NCI-H345 (cell line): ENCODE measurements around the gene MED13L.
"Not testable (repeated sequence)": the region's sequence is repeated elsewhere in the genome, so short reads cannot be mapped to it uniquely, and the experiment has no call there.

ENCODE experiments used
- DNase-seq: peaks from one replicate; lab custom pipeline; 2025; lab: John Stamatoyannopoulos, UW

MED13L gene

DNA sequence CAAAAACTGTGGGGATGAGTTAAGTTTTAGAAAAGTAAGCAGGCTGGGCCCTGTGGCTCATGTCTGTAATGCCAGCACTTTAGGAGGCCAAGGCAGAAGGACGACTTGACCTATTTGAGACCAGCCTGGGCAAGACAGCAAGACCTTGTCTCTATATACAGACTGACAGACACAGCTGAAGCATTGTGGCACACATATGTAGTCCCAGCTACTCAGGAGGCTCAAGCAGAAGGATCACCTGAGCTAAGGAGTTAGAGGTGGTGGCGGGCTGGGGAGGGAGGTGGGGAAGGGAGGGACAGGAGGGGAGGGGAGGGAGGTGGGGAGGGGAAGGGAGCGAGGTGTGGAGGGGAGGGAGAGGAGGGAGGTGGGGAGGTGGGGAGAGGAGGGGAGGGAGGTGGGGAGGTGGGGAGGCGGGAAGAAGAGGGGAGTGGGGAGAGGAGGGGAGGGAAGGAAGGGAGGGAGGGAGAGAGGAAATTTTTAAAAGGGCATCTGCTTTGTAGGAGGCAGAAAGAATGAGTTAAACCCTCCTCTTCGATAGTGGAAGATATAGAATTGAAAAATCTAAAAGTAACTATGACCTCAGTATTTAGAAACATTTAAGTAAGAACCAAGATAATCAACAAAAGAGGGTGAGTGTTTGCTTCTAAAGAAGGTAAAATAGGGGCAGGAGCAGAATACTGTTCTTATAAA, 30.9 kb downstream of the MED13L start:
- no peak for DNase-seq

DNA sequence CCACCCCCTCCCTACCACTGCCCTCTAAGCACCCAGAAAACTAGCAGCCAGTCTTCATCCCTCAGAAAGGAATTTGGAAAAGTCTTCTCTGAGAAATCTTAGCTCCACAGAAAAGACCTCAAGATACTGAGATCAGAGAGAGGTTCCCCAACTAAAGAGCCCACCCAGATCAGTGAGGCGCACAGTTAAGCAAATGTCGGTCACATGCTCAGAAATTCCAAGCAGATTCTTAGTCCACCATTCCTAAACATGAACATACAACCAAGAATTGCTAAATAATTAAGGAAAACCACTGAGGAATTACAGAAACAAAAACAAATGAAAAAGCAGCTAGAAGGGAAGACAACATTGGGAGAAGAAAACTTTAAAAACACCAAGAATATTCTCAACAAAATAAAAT, 32.3 kb downstream of the MED13L start:
- no peak for DNase-seq

DNA sequence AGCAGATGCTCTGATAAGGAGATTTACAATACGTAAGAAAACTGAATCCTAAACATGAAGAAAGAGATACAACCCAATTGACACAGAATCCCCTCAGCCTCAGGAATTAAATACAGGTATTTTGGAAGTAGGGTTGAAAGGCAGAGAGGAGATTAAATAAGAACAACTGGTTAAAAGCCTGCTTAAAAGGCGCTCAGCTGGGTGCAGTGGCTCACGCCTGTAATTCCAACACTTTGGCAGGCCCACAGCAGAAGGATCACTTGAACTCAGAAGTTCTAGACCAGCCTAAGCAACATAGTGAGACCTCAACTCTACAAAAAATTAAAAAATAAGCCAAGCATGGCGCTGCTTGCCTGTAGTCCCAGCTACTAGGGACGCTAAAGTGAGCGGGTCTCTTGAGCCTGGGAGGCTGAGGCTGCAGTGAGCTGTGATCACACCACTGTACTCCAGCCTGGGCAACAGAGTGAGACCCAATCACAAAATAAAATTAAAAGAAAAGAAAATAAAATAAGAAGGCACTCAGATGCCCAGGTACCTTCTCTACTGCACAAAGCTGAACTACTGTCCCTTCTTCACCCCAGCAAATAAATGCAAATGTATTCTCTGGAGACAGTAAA, 32.9 kb downstream of the MED13L start:
- no peak for DNase-seq

DNA sequence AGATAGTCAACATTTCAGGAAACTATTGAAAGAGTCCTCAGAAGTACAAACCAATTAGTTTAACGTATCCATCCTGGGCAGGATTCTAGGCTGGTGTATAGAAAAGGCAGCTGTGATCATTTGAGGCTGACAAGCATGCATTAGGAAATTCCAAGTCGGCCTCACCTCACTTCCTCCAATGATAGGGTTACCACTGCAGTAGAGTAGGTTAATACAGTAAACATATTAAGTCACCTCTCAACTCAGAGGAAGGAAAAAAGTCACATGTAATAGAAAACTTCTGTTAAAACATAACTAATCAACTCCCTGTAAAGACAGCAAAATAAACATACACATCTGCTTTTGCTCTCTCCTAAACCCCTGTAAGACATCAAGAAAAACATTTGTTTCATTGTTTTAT, 33.5 kb downstream of the MED13L start:
- no peak for DNase-seq

DNA sequence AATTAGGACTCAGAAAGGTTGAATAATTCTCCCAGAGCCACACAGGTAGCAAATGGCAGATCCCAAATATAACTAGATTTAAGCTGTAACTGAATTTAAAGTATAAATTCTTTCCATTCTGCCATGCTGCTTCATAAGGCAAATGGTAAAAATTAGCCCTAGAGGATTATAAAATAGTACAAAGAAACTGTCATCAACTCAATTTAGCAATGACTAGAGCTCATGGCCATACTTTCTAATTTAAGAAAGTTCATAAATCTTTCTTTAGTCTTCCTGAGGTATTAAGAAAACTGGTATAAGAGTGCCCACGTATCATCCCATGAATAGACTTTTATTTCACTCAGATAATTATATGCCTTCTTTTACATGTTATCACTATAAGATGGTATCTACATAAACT, 34.8 kb downstream of the MED13L start:
- DNase-seq = no peak

DNA sequence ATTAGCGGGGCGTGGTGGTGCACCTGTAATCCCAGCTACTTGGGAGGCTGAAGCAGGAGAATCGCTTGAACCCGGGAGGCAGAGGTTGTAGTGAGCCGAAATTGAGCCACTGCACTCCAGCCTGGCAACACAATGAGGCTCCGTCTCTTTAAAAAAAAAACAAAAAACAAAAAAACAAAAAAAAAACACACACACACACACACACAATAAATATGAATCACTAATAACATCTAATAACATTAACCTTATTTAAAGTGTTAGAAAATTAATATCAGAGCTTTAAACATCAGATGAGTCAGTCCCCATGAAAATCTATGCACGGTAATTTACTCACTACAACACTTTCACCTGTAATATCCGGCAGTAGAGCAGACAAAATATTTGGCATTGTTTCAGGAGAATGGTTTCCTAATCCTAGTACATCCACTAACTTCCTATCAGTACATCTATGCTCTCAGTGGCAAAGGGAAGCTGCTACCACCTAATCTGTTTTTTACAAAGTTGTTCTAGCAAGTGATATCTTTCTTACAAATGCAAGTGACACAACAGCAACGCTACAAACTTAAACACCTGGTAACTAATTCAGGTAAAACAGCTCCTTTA, 36.2 kb downstream of the MED13L start:
- DNase-seq = no peak

DNA sequence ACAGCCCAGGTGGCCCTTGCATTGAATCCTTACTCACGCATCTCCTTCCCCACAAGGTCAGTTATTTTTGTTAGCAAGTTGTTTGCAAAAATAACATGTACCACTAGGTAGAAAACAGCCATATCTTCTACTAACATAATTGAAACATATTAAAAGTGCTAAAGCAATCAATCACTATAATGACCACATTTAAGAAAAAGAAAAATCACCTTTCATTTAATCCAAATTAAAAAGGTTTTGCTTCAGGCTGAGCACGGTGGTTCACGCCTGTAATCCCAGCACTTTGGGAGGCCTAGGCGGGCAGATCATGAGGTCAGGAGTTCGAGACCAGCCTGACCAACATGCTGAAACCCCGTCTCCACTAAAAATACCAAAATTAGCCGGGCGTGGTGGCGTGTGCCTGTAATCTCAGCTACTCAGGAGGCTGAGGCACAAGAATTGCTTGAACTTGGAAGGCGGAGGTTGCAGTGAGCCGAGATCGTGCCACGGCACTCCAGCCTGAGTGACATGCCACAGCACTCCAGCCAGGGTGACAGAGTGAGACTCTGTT, 38.8 kb downstream of the MED13L start:
- not testable (repeated sequence) for DNase-seq

DNA sequence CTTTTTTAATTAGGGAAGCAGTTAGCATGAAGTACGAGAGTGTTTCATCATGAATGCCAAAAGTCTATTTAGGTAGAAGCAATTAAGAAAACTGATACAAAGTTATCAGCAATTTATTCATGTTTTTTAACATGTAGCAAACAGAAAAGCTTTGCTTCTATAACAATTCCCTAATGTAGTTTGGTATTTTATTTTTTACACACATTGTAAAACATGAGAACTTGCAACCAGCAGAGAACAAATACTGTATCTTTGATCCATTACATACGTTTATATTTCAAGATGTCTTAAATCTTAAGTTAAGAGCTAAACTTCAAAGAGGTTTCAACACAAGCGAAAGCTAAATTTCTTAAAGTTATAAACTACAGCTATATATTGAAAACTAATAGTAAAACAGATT, 39.3 kb downstream of the MED13L start:
- DNase-seq = no peak

DNA sequence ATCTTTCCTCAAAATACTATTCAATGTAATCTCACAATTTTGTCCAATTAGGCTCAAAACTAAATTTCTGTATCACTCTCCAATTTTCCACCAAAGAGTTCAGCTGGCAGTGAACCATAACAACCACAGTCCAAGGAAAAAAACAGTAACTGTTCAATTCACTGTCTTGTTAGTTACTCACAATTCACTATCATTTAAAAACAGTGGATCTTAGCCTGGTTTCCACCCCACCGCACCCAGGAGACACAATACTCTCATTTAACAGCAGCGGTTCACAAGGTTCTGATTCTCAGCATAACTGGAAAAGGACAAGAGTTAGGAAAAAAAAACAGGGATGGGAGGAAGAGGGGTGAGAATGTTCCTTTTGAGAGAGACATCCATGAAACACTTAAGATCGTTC, 40.5 kb downstream of the MED13L start:
- DNase-seq = no peak

DNA sequence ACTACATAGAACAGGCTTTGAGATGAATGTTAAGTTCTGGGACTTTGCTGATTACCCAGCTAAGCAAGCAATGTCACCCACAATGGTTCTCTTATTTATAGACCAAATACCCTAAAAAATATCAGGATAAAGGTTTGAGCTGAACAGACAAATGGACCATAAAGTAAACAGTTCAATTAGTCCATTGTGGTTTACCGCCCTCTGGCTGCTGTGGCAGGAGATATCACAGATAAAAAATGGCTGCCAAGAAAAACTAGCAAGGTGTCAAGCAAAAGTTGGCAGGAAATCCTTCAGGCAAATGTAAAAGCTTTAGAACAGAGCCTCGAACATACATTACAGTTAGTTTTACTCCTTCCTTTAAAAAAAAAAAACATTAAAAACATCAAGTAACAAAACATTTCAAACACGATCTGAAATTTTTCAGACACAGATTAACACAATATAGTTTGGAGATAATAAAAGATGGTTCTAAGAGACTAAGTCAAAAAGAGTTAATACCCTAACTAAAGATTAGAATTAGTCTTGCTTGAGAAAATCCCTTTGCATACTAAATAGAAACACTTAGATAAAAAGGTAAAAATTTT, 41.3 kb downstream of the MED13L start:
- DNase-seq = peak; percentile 47

DNA sequence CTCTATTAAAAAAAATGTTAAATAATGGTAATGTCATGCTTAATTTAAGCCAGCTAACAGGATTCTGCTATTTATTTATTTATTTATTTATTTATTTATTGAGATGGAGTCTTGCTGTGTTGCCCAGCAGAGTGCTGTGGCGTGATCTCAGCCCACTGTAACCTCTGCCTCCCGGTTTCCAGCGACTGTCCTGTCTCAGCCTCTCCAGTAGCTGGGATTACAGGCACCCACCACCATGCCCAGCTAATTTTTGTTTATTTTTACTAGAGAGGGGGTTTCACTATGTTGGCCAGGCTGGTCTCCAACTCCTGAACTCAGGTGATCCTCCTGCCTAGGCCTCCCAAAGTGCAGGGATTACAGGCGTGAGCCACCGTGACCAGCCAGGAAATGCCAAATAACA, 43.3 kb downstream of the MED13L start:
- not testable (repeated sequence) for DNase-seq

DNA sequence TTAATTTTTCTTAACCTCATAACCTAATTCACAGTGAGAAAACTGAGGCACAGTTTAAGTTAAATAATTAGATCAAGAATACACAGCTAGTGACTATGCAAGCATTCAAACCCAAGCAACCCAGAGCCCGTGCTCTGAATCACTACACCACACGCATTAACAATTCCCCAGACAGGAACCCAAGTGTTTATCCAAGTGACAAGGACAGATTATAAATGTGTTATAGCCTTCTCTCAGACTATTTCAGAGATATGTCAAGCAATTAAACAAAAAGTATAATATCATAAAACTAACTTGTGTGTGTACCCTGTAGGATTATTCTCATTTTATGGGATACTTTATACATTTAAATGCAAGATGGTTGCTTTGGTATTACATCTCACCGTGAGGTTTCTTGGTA, 43.8 kb downstream of the MED13L start:
- no peak for DNase-seq

DNA sequence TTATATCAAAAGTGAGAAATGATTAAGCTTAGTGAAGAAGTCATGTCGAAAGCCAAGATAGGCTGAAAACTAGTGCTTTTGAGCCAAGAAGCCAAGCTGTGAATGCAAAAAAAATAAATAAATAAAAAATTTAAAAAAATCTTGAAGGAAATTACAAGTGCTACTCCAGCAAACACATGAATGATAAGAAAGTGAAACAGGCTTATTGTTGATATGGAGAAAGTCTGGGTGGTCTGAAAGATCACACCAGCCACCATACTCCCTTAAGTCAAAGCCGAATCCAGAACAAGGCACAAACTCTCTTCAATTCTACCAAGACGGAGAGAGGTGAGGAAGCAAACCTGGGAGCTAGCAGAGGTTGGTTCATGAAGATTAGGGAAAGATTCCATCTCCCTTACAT, 49.7 kb downstream of the MED13L start:
- no peak for DNase-seq

DNA sequence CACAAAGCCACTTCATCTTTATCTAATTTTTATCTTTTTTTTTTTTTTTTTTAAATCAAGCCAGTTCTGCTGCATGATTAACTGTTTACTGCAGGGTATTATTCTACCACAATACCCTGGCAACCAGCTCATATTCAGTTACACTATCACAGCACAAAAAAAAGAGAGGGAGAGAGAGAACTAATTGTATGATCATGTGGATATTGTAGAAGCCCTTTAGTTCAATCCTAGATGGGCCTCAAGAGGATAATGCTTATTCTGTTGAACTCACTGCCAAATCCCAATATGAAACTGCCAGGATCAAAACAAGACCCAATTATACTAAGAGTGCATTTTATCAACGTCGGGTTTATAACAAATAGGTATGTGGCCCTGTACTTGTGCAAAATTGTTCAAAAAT, 51.5 kb downstream of the MED13L start:
- peak; percentile 11 for DNase-seq

DNA sequence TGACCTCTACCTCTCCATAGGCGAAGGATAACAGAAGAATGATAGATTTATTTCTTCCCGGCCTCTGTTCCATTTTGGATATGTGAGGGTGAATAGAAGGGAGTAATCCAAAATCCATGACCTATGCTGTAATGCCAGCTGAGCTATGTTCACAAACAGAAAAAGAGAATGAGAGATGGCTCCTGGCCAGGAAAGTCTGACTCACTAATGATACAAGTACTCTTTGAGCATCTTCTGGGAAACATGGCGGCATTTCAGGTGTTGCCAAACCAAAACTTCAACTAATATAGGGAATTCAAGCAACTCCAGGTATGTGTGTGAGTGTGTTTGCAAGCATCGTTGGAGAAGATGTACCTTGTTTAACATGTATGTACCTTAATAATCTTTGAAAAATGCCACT, 55.1 kb downstream of the MED13L start:
- DNase-seq = peak; percentile 36

DNA sequence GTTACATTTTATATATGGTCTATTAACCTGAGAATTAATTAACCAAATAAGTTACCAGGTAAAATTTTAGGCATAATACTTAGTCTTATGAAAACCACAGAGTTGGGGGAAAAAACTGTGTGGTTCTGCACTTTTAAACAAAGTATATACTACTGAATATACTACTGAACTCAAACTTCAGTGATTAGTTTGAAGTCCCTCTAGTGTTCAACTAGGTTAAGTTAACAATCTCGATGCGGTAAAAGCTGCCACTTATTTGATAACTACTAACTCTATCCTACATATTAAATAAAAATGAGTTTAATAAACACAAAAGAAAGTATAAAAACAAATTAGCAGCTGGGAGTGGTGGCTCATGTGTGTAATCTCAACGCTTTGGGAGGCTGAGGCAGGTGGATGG, 56.7 kb downstream of the MED13L start:
- DNase-seq = no peak

DNA sequence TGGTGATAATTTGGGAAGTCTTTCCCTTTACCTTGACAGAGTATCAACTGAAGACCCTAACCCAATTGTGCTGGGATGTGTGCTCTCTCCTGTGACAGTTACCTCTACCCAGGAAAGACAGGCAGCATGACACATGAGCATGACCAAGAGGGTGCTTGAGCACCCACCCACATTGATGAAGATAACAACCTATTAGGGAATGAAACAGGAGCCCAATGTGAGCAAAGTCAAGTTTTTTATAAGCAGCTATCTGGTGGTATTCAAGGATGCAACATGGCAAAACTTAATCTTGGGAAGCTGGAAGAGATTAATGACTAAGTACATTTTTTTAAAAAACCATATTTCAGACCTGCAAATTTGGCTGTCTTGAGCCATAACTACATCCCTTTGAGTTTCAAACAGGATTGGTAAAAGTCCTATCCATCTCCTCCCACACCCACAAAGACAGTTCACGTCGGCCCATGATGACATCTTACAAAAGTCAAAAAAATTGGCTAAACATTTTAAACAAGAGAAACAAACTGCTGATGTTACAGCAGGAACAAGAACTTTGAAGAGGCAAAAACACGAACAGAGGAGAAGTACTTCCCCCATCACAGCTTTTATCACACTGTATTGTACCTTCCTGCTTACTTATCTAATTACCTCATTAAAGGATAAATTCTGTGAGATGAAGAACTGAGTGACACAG, 60.3 kb downstream of the MED13L start:
- no peak for DNase-seq

DNA sequence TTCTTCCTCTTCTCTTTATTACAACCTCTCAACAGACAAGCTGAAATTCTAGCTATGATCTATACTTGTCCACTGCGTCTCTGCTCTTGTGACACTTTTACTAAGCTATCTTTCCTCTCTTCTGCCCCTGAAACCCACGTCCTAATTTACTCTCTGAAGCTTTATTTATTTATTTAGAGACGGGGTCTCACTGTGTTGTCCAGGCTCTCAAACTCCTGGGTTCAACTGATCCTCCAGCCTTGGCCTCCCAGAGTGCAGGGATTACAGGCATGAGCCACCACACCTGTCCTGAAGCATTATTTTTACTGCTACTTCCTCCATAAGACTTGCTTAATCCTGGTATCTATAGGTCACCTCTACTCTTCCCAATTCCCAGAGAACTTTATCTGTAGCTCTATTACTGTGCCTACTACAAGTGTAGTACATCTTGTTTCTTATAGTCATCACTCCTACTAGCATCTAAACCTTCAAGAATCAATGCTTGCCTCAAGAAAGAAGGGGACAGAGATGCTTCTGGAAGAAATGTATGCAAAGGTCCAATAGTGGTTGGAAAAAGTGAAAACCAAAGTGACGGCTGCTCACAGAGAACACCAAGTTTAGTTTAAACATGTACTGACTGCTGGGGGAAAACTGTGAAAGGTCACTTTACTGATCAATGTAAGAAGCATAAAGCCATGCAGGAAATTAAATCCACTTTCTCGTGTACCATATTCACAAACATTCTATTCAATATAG, 61.3 kb downstream of the MED13L start:
- no peak for DNase-seq

DNA sequence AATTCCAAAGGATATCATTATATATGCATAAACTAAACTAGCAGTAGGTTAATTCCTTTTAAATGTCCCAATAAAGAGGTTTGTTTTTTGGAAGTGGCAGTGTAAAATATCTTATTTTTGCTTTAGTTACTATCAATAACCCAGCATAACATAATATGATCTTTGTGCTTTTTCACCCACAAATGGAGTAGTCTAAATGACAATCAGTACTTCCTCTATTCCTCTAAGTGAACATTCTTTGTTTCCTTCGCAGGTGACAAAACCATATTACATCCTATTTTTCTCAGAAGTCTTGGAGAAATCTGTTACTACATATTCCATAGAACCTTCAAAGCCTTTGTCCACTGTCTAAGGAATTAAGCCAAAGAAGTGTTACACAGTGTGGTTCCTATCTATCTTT, 62.5 kb downstream of the MED13L start:
- DNase-seq = no peak

DNA sequence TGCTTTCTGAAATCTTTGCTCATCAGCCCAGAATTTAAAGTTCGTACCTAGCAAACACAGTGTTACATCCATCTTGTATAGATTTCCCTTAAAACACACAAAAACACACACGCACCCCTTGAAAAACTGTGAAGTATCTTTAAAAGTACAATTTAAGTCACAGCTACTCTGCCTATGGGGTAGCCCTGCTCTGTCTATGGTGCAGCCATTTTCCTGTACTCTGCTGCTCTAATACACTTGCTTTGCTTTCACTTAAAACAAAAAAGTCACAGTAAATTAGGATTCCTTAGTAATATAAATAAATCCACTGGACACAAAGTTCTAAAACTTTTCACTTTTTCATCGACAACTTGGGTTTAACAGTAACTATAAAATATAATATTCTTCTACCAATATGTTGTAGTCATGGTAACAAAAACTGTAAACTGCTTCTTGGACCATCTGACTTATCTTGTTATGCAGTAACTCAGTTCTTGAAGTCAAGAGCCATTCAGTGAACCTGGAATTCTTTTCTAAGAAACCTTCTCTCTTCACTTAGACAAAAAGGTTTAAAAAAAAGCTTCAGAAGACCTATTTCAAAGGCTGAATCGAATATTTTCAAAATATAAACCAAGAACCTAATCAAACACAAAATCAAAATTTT, 63.5 kb downstream of the MED13L start:
- no peak for DNase-seq

DNA sequence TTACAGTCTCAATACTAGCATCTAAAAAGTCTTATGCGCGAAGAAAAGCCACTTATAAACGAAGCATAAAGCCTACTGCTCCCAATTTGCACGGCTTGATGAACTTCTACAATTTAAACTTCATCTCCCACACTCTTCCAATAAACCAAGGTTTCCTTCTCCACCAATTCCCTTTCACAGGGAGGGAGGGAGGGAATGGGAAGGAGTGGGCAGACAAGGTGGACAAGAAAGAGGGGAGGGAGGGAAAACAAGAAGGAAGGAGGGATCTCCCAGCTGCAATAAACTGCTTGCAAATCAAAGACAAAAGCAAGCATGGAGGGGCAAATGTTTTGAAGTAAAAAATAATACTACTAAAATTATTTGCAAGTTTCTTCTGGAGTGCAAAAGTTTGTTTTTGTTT, 64.5 kb downstream of the MED13L start:
- no peak for DNase-seq
